Spleen (tissue), 11 donors: ENCODE results near the gene USP16. TPM values are rescaled to one million over a fixed set of nuclear protein-coding genes. Genes with fewer than 3 reads are reported as not detected.
A peak's percentile ranks its signal among the peaks of the same experiment; 100 is the strongest.

Experiments
- DNase-seq: peaks from one replicate; pipeline ENCODE4 v3.0.0-alpha.2; 2020
- H3K27ac ChIP-seq, 8 donors: fragments of 200-600 bp; sonication (generic) in 7 of 8; 1 replicate in 4 of 8; 2 replicates in 4 of 8; pipeline versions ENCODE4 v1.5.0 to v1.8.0; 2016 to 2021; ENCODE audit warnings: inconsistent platforms in 4 of 8, mild to moderate bottlenecking in 4 of 8, moderate library complexity in 1 of 8
- H3K27me3 ChIP-seq, 7 donors: fragments of 200-600 bp; sonication (generic) in 6 of 7; replicated peaks in 1 of 7; 1 replicate in 4 of 7; 2 replicates in 3 of 7; pipeline versions ENCODE4 v1.5.0 to v1.8.0; 2016 to 2021; ENCODE audit warnings: inconsistent platforms in 3 of 7, mild to moderate bottlenecking in 1 of 7
- H3K36me3 ChIP-seq, 6 donors: fragments of 200-600 bp; sonication (generic) in 5 of 6; 1 replicate in 4 of 6; 2 replicates in 2 of 6; pipeline versions ENCODE4 v1.5.0 to v1.8.0; 2016 to 2021; ENCODE audit warnings: inconsistent platforms in 2 of 6
- H3K4me1 ChIP-seq, 6 donors: fragments of 200-600 bp; sonication (generic) in 5 of 6; 1 replicate in 3 of 6; 2 replicates in 3 of 6; pipeline versions ENCODE4 v1.5.0 to v1.8.0; 2016 to 2021; ENCODE audit warnings: inconsistent platforms in 3 of 6
- H3K4me3 ChIP-seq, 8 donors: fragments of 200-600 bp; sonication (generic) in 7 of 8; 1 replicate in 4 of 8; 2 replicates in 4 of 8; pipeline versions ENCODE4 v1.5.0 to v1.8.0; 2016 to 2021; ENCODE audit warnings: inconsistent platforms in 4 of 8, mild to moderate bottlenecking in 4 of 8, moderate library complexity in 2 of 8
- H3K9me3 ChIP-seq, 8 donors: fragments of 200-600 bp; sonication (generic) in 7 of 8; 1 replicate in 4 of 8; 2 replicates in 4 of 8; pipeline versions ENCODE4 v1.5.0 to v1.8.0; 2016 to 2021; ENCODE audit warnings: inconsistent platforms in 4 of 8
- POLR2A ChIP-seq, 3 donors: fragments of 450-650 bp; IDR thresholded peaks; one replicate each; pipeline ENCODE4 v1.5.1; 2017; ENCODE audit warnings: antibody characterized with exemption in 3 of 3, mild to moderate bottlenecking in 1 of 3
- POLR2AphosphoS5 ChIP-seq, 3 donors: sonication (generic); formaldehyde crosslinking; IDR thresholded peaks; one replicate each; pipeline ENCODE4 v1.5.1; 2017; ENCODE audit warnings: antibody characterized with exemption in 3 of 3
- WGBS, 5 donors: extraction: QIAGEN DNeasy Blood & Tissue Kit in 3 of 5; methylation state at CpG; one replicate each; pipeline versions ENCODE4 v1.1.5 to v1.1.7; 2013 to 2018; 5-methylcytosine and 5-hydroxymethylcytosine counted together
- intact Hi-C: fragments of 100-400 bp; cut with DNase I; formaldehyde crosslinking; loops from one replicate; pipeline ENCODE4 v1.15.0; 2023; ENCODE audit warnings: low total_unique reads
- polyA plus RNA-seq, 3 donors: library from polyadenylated mRNA; stranded (reverse); fragments of 200-250 nt; gene quantifications; one replicate each; pipeline ENCODE4 v1.2.1, GENCODE V29; 2013
- total RNA-seq, 7 donors: library from RNA; depleted of rRNA in 3 of 7; stranded (reverse); fragments of >200 nt in 3 of 7; fragmentation: NEBNext Ultra II Directional in 4 of 7; extraction: Animal tissue kit (Norgen Biotek cat#: 25700) in 4 of 7; gene quantifications; one replicate each; pipeline versions ENCODE4 v1.1.0 to v1.2.1, GENCODE V29; 2016 to 2021
- TF ChIP-seq, protein P1 (sequence below), 11 experiments: fragments of 200-600 bp in 7 of 11; fragments of 450-650 bp in 4 of 11; sonication (generic) in 4 of 11; IDR thresholded peaks in 8 of 11; conservative IDR thresholded peaks in 3 of 11; 1 replicate in 7 of 11; 2 replicates in 4 of 11; pipeline versions ENCODE4 v1.4.0 to v1.8.0; 2016 to 2021; ENCODE audit warnings: antibody characterized with exemption in 11 of 11, inconsistent platforms in 4 of 11, mild to moderate bottlenecking in 1 of 11
- donor health status: healthy with polysubstance abuse.
- donor health status: DM: no; HTN: no; CAD: no; lungs with moderate emphysema.
- donor health status: DM: no; HTN: no; CAD: no.
- donor health status: Bipolar disorder and iron deficiency.
- donor health status: healthy.
- donor health status: DM: no; HTN: no; CAD: no.
- donor health status: DM: yes; HTN: yes; CAD: no.

Gene USP16
- total and polyA plus RNA-seq, 10 donors, result 17.2 to 40.9 (median 35.8) TPM

DNA sequence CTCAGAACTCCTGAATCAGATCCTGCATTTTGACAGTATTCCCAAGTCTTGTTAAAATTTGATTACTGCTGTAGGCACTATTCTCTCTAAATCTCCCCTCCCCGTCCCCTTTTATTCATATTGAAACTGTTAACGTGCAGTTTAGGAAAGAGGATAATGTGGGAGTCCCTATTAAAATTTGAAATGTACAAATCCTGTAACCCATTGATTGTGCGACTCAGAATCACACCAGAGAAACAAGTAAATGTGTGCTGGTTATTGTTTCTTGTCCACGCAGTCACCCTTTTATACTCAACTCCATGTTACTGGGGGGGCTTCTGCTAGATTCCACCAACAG, 31.2 kb upstream of the USP16 start:
- H3K27me3 ChIP-seq, result no peaks in the 10 kb centered on the region
- H3K4me3 ChIP-seq, result peak overlapping the region; percentile 25 to 91 (median 81)
- H3K36me3 ChIP-seq, result peaks cover 0 to 14% (median 0%) of the 10 kb centered on the region in 6 donors
- TF ChIP-seq POLR2A (IDR thresholded peaks at IDR 0.05) (no peak), POLR2AphosphoS5 (IDR thresholded peaks at IDR 0.05) (no peak)
- TF ChIP-seq, protein P1, sequence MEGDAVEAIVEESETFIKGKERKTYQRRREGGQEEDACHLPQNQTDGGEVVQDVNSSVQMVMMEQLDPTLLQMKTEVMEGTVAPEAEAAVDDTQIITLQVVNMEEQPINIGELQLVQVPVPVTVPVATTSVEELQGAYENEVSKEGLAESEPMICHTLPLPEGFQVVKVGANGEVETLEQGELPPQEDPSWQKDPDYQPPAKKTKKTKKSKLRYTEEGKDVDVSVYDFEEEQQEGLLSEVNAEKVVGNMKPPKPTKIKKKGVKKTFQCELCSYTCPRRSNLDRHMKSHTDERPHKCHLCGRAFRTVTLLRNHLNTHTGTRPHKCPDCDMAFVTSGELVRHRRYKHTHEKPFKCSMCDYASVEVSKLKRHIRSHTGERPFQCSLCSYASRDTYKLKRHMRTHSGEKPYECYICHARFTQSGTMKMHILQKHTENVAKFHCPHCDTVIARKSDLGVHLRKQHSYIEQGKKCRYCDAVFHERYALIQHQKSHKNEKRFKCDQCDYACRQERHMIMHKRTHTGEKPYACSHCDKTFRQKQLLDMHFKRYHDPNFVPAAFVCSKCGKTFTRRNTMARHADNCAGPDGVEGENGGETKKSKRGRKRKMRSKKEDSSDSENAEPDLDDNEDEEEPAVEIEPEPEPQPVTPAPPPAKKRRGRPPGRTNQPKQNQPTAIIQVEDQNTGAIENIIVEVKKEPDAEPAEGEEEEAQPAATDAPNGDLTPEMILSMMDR (IDR thresholded peaks at IDR 0.05 in 8 of 11, conservative IDR thresholded peaks at IDR 0.05 in 3 of 11), result no peak
- H3K4me1 ChIP-seq, result peaks cover 19 to 46% (median 27%) of the 10 kb centered on the region in 6 donors
- intact Hi-C loops, result loop anchor here (10.0 kb wide), 1 partner anchor 82 kb away; the partner anchor contains the start of gene CCT8
- H3K9me3 ChIP-seq, result no peaks in the 10 kb centered on the region
- peak overlapping the region; percentile 90 to 97 (median 94) for H3K27ac ChIP-seq
- no peak for DNase-seq
- 43 to 55% (median 53%) methylated on average over 4 of the region's 4 CpGs for WGBS, 5 donors

DNA sequence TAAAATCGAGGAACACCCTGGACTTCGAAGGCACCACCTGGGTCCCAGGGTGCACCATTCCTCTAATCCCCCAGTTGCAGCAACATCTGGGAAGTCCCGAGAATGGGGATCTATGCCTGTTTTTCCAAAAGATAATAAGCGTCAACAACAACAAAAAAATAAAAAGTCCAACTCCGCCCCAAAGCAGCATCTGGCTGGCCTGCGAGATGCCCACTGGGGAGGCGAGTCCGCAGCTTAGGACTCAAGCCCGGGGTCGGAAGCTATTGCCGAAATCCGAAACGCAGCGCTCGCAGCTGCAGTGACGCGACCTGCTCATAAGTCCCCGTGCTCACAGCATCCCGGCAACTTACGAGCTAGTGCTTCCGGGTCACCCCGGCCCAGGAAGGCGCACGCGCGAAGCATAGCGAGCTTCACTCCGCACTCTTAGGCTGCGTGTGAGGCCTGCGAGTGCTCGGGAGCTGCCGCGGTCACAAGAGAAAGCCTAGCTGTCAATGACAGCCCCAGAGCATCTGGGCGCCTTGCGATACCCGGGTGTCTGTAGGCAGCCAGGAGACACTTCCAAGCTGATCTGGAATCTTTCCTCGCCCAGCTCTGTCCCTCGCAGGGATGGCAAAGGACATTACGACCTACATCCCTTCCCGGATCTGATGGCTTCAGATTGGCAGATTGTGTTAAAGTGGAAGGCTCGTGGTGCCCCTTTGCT, 21.9 kb upstream of the USP16 start:
- Histone ChIP-seq H3K4me1 (peaks cover 0 to 22% (median 16%) of the 10 kb centered on the region in 6 donors), H3K27me3 (no peaks in the 10 kb centered on the region), H3K36me3 (peaks cover 0 to 25% (median 5%) of the 10 kb centered on the region in 6 donors), H3K9me3 (no peaks in the 10 kb centered on the region), H3K4me3 (peak overlapping the region; percentile 28 to 73 (median 52)), H3K27ac (peak overlapping the region; percentile 90 to 97 (median 94))
- TF ChIP-seq, protein P1 (IDR thresholded peaks at IDR 0.05 in 8 of 11, conservative IDR thresholded peaks at IDR 0.05 in 3 of 11), result peak in 2 of 11 experiments; percentile 15 to 17
- TF ChIP-seq POLR2AphosphoS5 (IDR thresholded peaks at IDR 0.05) (peak; percentile 100), POLR2A (IDR thresholded peaks at IDR 0.05) (peak; percentile 91 to 95 (median 92))
- DNase-seq, result peak; percentile 99
- intact Hi-C loops, result no loop called here
- WGBS, 5 donors, result 0 to 1% (median 0%) methylated on average over 24 to 41 of the region's 41 CpGs

DNA sequence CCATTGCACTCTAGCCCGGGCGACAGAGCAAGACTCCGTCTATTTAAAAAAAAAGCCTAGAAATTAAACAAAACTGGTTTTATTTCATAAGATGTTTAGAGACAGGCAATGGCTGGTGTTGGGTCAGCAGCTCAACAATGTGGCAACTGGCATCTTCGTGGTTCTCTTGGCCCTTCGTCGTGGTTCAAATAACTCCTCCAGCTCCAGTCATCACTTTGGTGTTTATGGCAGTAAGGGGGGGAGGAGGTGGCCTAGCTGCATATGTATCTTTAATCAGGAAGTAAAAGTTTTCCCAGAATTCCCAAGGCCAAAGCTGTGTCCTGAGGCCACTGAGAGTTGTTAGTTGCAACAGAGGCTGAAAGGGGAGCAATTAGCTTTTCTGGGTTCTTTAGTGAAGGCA, 18.8 kb upstream of the USP16 start:
- intact Hi-C loops, result no loop called here
- TF ChIP-seq POLR2A (IDR thresholded peaks at IDR 0.05) (no peak), POLR2AphosphoS5 (IDR thresholded peaks at IDR 0.05) (no peak)
- TF ChIP-seq, protein P1 (IDR thresholded peaks at IDR 0.05 in 8 of 11, conservative IDR thresholded peaks at IDR 0.05 in 3 of 11), result no peak
- 91 to 95% (median 93%) methylated on average over 6 of the region's 6 CpGs for WGBS, 5 donors
- DNase-seq, result no peak
- H3K36me3 ChIP-seq, result peaks cover 0 to 37% (median 12%) of the 10 kb centered on the region in 6 donors
- no peak overlapping the region for H3K4me3 ChIP-seq
- H3K4me1 ChIP-seq, result peaks cover 0 to 22% (median 16%) of the 10 kb centered on the region in 6 donors
- no peak overlapping the region for H3K27ac ChIP-seq
- no peaks in the 10 kb centered on the region for H3K9me3 ChIP-seq
- H3K27me3 ChIP-seq, result no peaks in the 10 kb centered on the region

DNA sequence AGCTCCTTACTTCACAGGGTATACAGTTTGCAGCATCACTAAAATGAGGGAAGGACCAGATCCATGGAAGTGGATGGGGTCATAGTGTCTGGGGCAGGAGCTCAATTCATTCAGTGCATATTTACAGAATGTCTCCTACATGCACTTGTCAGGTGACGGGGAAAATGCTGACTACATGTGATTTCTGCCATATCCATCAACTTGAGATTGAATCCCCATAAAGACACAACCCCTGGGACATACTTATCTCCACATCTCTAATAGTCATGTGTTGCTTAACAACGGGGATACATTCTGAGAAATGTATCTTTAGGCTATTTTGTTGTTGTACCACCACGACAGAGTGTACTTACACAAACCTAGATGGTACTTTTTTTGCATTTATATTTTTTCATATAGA, 17.3 kb upstream of the USP16 start:
- no peak for DNase-seq
- 92 to 96% (median 95%) methylated on average over 3 of the region's 3 CpGs for WGBS, 5 donors
- no peak for TF ChIP-seq POLR2AphosphoS5 (IDR thresholded peaks at IDR 0.05)
- TF ChIP-seq, protein P1 (IDR thresholded peaks at IDR 0.05 in 8 of 11, conservative IDR thresholded peaks at IDR 0.05 in 3 of 11), result no peak
- TF ChIP-seq POLR2A (IDR thresholded peaks at IDR 0.05), result no peak
- no peak overlapping the region for H3K4me3 ChIP-seq
- peaks cover 0 to 37% (median 12%) of the 10 kb centered on the region in 6 donors for H3K36me3 ChIP-seq
- no peak overlapping the region for H3K27ac ChIP-seq
- no peaks in the 10 kb centered on the region for H3K9me3 ChIP-seq
- no peaks in the 10 kb centered on the region for H3K27me3 ChIP-seq
- peaks cover 0 to 18% (median 13%) of the 10 kb centered on the region in 6 donors for H3K4me1 ChIP-seq
- intact Hi-C loops, result no loop called here
